GM10847 (cell line): ENCODE measurements around the gene XPNPEP3.

Source experiments
- POLR2A ChIP-seq: IDR thresholded peaks from 2 replicates; pipeline ENCODE4 v1.6.1; 2011; ENCODE audit not compliant: insufficient read length; ENCODE audit errors: extremely low read depth

The XPNPEP3 gene

DNA sequence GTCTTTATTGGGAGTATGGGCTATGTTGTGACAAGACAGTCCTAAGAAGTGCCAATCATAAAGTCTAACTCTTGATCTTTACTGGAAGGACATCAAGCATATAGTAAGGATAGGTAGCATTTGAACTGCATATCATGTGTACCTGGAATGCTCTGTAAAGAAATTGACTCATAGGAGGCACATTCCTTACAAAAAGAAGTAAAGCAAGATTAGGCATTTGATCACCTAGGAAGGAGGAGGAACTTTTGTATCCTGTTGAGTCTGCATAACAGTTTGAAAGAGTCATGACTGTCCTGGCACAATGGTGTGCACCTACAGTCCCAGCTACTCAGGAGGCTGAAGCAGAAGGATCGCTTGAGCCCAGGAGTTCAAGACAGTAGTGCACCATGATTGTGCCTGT is 47.2 kb downstream of the XPNPEP3 start:
- no peak for TF ChIP-seq POLR2A

DNA sequence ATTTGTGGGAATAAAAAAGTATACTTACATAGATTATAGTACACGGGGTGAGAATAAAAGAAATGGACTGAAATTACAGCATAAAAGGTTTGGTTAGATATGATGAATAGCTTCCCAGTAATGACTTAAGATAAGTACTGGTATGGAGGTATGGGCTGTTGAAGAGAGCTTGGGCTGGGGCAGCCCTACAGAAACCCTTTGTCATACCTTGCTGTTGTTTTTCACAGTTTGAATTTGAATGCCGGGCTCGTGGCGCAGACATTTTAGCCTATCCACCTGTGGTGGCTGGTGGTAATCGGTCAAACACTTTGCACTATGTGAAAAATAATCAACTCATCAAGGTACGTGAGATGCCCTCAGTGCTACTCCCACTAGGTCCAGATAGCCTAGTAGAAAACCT is 51.9 kb downstream of the XPNPEP3 start:
- TF ChIP-seq POLR2A: no peak

DNA sequence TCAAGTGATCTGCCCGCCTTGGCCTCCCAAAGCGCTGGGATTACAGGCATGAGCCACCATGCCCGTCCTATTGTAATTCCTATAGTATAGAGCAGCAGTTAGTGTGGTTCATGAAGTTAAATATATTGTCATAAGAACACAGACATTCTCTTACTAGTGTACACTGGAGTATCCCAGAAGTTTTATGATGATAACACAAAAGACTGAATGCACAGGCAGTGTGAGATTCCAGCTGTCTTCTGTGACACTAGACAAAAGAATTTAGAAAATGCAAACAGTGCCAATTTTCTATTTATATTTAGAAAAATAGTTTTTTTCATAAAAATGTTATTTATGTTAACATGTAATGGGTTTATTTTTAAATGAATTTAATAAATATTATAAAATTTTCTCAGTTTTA is 54.8 kb downstream of the XPNPEP3 start:
- no peak for TF ChIP-seq POLR2A

DNA sequence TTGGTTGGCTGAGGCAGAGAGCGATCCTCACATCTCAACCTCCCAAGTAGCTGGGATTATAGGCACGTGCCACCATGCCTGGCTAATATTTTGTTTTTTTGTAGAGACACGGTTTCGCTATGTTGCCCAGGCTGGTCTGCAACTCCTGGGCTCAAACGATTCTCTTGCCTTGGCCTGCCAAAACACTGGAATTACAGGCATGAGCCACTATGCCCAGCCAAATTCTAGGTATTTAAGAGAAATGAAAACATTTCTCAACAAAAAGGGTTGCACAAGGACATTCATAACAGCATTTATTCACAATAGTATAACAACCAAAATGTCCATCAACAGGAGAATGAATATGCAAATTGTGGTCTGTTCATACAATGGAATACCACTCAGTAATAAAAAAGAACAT is 62.5 kb downstream of the XPNPEP3 start:
- no peak for TF ChIP-seq POLR2A

DNA sequence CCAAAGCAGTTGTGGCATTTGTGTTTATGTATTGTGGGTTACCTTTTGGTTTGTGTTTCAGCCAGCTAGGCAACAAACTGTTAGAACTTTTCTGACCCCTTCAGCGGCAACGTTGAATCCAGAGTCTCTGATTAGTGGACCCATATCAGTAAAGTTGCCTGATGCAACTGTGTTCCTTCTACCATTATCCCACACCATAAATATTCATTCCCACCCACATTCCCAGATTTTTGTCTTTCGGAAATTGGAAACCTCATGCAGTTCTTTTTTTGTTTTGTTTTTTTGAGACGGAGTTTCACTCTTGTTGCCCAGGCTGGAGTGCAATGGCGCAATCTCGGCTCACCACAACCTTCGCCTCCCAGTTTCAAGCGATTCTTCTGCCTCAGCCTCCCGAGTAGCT is 63.6 kb downstream of the XPNPEP3 start:
- no peak for TF ChIP-seq POLR2A

DNA sequence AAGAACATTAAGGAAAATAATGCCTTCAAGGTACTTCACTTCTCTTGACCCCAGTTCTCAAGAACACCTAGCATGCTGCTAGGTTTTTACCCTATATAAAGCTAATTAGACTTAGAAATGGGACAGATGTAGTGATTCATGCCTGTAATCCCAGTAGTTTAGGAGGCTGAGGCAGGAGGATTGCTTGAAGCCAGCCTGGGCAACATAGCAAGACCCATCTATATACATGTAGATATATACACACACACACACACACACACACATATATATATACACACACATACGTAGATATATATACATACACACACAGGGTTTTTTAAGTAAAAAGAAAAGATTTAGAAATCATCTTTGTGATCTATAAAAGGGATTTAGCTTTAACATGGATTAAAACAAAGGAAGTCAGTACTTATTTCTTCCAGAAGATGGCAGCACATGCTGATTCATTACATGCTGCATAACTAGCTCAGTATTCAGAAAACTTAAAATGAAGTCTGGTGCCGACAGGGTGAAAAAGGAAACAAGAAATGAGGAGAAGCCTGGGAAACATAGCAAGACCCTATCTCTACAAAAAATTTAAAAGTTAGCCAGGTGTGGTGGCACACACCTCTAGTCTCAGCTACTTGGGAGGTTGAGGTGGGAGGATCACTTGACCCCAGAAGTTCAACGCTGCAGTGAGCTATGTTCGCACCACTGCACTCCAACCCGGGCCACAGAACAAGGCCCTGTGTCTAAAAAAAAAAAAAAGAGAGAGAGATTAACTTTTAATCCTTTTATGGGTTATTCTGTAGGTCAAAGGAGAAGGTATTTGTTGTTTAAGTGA is 65.7 kb downstream of the XPNPEP3 start:
- TF ChIP-seq POLR2A: no peak

DNA sequence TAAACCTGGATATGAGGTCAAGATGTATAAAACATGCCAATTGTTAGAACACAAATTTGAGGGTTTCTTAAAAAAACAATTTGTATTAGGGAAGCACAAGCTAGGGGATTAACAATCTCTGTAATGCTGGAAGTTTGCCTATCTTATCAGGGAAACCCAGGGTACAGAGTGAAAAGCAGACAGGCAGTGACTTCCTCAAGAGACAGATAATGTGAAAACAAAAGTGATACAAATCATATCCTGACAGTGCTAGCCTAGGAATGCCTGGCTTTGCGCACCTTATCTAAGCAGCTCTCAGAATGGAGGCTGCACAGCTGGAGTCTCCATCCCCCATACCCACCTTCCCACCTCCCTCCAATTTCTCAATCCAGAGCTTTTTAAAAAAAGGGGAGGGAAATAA is 71.7 kb downstream of the XPNPEP3 start:
- TF ChIP-seq POLR2A: no peak

DNA sequence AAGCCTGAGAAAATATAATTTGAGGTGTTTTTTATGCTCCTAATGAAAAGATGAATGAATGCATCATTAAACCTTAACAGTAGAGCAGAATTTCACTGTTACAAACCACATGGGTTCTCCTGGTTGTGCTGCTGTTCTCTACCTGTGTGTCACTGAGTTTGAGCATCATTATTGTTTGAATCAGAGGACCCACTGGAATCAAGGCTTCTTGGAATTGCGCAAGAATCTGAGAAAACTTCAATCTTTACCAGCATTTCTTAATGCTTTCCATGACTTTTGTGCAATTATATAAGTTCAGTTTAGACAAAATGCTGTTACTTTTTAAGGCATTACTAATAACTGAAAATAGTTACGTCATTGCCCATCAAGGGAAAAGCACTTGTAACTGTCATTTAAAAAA is 75.4 kb downstream of the XPNPEP3 start:
- TF ChIP-seq POLR2A: no peak

DNA sequence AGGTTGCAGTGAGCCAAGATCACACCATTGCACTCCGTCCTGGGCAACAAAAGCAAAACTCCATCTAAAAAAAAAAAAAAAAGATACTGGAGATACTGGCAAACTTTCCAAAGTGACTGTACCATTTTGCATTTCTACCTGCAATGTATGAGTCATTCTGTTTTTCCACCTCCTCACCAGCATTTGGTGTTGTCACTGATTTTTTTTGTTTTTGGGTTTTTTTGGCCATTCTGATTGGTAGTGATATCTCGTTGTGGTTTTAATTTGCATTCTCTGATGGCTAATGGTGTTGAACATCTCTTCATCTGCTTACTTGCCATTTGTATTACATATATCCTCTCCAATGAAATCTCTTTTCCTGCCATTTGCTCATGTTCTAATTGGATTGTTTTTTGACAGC is 82.3 kb downstream of the XPNPEP3 start:
- no peak for TF ChIP-seq POLR2A

DNA sequence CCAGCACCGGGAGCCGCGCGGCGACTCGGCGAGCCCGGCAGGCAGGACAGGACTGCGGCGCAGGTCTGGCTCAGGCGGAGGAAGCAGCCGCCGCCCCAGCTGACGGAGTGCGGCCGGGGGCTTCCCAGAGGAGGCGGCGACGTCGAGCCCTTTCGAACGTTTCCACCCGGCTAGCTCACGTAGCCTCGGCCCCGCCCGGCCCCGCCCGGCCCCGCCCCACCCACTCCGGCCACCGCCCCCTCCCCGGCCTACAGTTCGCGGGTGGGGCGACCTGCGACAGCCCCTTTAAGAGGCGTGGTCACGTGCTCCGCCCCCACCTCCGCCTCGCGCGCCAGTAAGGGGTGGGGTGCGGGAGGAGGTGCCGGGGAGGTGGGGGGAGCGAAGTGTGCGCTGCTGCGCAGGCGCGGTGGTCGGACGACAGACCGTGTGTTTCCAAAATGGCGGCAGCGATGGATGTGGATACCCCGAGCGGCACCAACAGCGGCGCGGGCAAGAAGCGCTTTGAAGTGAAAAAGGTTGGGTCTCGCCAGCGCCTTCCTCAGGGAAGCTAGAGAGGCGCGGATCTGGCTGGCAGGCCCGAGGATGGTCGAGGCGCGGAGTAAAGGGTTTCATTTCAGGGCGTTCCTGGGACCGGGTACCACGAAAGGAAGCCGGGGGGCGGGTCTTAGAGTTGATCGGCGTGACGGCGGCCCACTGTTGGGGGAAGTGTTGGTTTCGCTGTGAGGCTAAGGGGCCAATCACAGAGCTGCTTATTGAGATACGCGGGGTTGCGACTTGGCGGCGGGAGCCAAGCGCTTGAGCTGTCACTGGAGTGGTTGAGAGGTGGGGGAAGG is 94.2 kb downstream of the XPNPEP3 start, which contains the start of gene RBX1:
Gene RBX1, plus strand, starts transcription at position 417 of the 833 bp plus-strand sequence. Its CDS starts 21 bp downstream, at position 438.
- peak; percentile 96 for TF ChIP-seq POLR2A

DNA sequence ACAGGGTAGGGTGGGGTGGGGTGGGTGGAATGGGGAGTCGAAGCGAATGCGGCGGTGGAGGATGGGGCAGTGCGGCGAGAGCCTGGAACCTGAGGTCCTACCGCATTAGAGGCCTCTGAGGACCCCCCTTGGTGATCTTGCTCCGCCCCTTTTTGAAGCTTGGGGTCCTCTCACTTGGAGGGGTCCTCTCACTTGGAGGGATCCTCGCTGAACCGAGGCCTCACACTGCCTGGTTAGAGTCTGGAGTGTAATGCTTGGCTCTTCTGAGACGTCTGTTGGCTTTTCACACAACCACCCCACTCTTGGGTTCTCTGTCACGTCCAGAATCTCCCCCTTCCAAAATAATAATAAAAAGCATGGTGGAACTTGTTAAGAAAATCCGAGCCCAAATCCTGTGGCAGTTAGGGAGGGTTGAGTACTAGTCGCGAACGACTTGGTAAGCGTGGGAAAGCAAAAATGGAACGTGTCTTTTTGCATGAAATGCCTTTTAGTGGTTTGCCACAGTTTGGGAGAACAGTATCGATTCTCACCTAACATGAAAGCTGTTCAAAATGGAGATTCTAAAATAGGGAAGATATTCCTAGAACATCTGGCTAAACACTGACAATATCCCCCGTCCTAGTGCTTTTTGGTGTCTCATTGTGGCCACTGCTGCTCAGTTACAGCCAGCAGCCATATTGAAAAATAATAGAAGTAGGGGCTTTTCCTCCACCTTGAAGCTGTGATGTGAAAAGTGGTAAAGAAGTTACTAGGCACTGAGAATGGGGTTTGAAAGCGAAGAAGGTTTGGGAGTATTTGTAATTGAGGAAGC is 95.1 kb downstream of the XPNPEP3 start:
- TF ChIP-seq POLR2A: no peak

DNA sequence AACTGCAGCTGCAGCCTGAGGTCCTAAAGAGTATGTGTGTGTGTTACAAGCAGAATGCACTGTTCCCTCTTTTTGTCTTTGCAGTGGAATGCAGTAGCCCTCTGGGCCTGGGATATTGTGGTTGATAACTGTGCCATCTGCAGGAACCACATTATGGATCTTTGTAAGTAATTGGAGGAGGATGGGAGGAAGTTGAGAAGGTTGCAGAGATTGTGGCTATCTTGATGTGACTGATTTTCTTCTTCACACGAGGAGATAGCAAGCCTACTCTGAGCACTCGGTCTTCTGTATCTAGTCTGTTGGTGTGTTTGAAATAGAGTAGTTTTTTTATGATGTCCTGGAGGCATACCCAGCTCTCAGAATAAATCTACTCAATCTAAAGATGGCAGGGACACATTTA is 96.5 kb downstream of the XPNPEP3 start:
- TF ChIP-seq POLR2A: no peak

DNA sequence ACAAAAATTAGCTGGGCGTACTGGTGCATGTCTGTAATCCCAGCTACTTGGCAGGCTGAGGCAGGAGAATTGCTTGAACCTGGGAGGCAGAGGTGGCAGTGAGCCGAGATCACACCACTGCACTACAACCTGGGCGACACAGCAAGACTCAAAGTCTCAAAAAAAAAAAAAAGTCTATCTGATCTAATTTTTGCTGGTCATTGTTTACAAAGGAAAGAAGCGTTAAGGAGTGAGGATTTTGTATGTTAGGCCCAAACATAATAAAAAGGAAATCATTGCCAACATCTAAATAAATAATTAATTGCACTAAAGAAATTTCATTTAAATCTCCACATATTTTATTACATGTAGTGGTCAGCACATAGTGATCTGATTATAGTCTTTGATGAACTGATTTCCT is 97.2 kb downstream of the XPNPEP3 start:
- TF ChIP-seq POLR2A: no peak

DNA sequence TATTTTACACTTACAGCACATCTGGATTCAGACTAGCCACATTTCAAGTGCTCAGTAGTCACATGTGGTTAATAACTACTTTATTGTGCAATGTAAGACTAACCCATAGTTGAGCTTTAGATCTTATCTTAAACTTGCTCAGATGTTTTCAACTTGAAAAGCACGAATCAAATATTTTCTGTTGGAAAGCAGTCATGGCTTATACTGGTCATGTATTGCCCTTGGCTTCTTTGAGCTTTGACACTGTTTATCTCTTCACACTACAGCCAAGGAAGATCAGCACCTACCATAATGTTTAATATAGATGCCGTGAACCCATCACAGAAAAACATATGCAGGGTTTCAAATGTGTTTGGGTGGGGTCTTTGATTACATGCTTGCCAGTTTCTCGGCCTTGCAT is 98.6 kb downstream of the XPNPEP3 start:
- TF ChIP-seq POLR2A: no peak

DNA sequence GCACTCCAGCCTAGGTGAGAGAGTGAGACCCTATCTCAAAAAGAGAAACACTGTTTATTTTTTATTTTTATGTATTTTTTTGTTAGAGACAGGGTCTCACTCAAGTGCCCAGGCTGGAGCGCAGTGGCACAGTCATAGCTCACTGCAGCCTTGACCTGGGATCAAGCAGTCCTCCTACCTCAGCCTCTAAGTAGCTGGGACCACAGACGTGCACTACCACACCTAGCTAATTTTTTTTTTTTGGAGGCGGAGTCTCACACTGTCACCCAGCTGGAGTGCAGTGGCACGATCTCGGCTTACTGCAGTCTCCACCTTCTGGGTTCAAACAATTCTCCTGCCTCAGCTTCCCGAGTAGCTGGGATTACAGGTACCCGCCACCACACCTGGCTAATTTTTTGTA is 100.7 kb downstream of the XPNPEP3 start:
- TF ChIP-seq POLR2A: no peak
